ENCODE results near the gene ZNF804A.

- no peak for TF ChIP-seq EP300 (IDR thresholded peaks at IDR 0.05)
- no peak for TF ChIP-seq CTCF (IDR thresholded peaks at IDR 0.05)
- TF ChIP-seq POLR2AphosphoS5 (IDR thresholded peaks at IDR 0.05), result no peak
- no peak for TF ChIP-seq POLR2A (IDR thresholded peaks at IDR 0.05)
These were observed 370 bp upstream of the ZNF804A start for GRCh38 chr2:184598002-184598315.
